Muscle of leg (tissue), 9 donors: ENCODE measurements around the gene CTR9. TPM values are rescaled to one million over a fixed set of nuclear protein-coding genes. Genes with fewer than 3 reads are reported as not detected.

Source experiments
- polyA plus RNA-seq, 8 donors: library from polyadenylated mRNA; unstranded; fragments of 120-200 nt; gene quantifications; one replicate each; pipeline versions ENCODE4 v1.2.1 to v1.2.3, GENCODE V29; 2013; ENCODE audit warnings: inconsistent platforms in 1 of 8, low replicate concordance in 1 of 8; ENCODE audit not compliant: insufficient read length in 8 of 8, insufficient read depth in 1 of 8
- total RNA-seq: library from RNA; stranded (reverse); fragments of 120-200 nt; gene quantifications from one replicate; pipeline ENCODE4 v1.2.4, GENCODE V29; 2013

Gene CTR9
- total and polyA plus RNA-seq, 9 donors: 16.4 to 35.8 (median 29.4) TPM

Other genes with a start within 250 kb of the CTR9 start
- gene RNF141, start 210.1 kb upstream of the CTR9 start, total RNA-seq: 22.1 TPM
- gene RNF141, start 210.1 kb upstream of the CTR9 start, polyA plus RNA-seq: 10 to 100 TPM; 16.9 to 26.4 (median 19.4) TPM
- 52.2 TPM for gene LYVE1, start 182.6 kb upstream of the CTR9 start, total RNA-seq
- 10 to 100 TPM; 54.0 to 92.2 (median 79.4) TPM for gene LYVE1, start 182.6 kb upstream of the CTR9 start, polyA plus RNA-seq
- 4.1 TPM for gene IRAG1, start 57.5 kb upstream of the CTR9 start, total RNA-seq
- 1 to 10 TPM; 3.0 to 6.8 (median 4.1) TPM for gene IRAG1, start 57.5 kb upstream of the CTR9 start, polyA plus RNA-seq
- gene EIF4G2, start 57.7 kb downstream of the CTR9 start, total RNA-seq: 507 TPM
- 100 to 1,000 TPM; 525 to 816 (median 750) TPM for gene EIF4G2, start 57.7 kb downstream of the CTR9 start, polyA plus RNA-seq
- 45.4 TPM for gene ZBED5, start 106.8 kb downstream of the CTR9 start, total RNA-seq
- 10 to 100 TPM; 59.9 to 85.0 (median 69.2) TPM for gene ZBED5, start 106.8 kb downstream of the CTR9 start, polyA plus RNA-seq